MM.1S (cell line): ENCODE data around the gene VEZT.

Experiments
- EZH2 ChIP-seq: fragments of 300-600 bp; sonication (generic); optimal IDR thresholded peaks from 2 replicates; pipeline ENCODE3; 2017; ENCODE audit warnings: low read depth, mild to moderate bottlenecking, antibody characterized with exemption, low read length, mixed read lengths
- TF ChIP-seq, protein P1 (sequence below): fragments of 300-600 bp; sonication (generic); IDR thresholded peaks from 2 replicates; pipeline ENCODE4 v1.5.1; 2016; ENCODE audit warnings: antibody characterized with exemption, low read length, mixed read lengths

DNA sequence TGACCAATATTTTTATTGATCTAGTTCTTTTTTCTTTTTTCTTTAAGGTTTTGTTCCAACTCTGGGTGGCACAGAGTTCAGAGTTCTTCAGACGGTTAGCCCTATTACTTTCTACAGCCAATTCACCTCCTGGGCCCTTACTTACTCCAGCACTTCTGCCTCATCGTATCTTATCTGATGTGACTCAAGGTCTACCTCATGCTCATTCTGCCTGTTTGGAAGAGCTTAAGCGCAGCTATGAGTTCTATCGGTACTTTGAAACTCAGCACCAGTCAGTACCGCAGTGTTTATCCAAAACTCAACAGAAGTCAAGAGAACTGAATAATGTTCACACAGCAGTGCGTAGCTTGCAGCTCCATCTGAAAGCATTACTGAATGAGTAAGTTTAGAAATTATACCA lies 64.7 kb downstream of the VEZT start:
- TF ChIP-seq, protein P1, sequence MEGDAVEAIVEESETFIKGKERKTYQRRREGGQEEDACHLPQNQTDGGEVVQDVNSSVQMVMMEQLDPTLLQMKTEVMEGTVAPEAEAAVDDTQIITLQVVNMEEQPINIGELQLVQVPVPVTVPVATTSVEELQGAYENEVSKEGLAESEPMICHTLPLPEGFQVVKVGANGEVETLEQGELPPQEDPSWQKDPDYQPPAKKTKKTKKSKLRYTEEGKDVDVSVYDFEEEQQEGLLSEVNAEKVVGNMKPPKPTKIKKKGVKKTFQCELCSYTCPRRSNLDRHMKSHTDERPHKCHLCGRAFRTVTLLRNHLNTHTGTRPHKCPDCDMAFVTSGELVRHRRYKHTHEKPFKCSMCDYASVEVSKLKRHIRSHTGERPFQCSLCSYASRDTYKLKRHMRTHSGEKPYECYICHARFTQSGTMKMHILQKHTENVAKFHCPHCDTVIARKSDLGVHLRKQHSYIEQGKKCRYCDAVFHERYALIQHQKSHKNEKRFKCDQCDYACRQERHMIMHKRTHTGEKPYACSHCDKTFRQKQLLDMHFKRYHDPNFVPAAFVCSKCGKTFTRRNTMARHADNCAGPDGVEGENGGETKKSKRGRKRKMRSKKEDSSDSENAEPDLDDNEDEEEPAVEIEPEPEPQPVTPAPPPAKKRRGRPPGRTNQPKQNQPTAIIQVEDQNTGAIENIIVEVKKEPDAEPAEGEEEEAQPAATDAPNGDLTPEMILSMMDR = no peak
- no peak for TF ChIP-seq EZH2
